Stimulated activated CD8-positive, alpha-beta memory T cell treated with anti-CD3 and anti-CD28 coated beads, Interleukin-12 subunit alpha, Interleukin-12 subunit beta, amount 100 ng/mL, for 1 hour (primary cell): Measurements from ENCODE around the gene NPNT.

Experiments
- DNase-seq: peaks from one replicate; pipeline ENCODE4 v3.0.0-alpha.2; 2020; ENCODE audit warnings: low read depth

Gene NPNT

GRCh38 chr4:105970371-105970770 lies 75.1 kb downstream of the NPNT start:
- DNase-seq: no peak

DNA sequence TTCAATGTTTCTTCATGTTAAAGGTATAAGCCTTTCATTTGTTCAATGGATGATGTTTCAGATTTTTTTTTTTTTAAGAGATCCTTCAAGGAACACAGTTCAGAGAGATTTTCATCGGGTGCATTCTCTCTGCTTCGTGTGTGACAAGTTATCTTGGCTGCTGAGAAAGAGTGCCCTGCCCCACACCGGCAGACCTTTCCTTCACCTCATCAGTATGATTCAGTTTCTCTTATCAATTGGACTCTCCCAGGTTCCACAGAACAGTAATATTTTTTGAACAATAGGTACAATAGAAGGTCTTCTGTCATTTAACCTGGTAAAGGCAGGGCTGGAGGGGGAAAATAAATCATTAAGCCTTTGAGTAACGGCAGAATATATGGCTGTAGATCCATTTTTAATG lies 75.8 kb downstream of the NPNT start:
- no peak for DNase-seq

- DNase-seq: no peak
These were observed 77.8 kb downstream of the NPNT start for GRCh38 chr4:105972946-105973621.

DNA sequence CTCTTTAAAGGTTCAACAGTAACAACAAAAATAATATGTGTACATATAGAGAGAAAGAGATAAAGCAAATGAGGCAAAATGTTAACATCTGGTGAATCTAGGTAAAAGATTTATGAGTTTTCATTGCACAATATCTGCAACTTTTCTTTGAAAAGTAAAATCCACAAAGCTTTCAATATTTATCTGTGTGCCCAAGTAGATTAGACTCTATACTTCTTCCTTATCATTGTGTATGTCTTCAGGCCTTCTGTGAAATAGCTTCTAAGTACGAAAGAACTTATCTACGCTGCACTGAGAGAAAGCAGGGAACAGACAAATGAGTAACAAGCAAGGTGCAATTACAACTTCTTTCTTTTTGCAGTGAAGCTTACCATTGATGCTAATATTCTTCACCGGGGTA lies 81.6 kb downstream of the NPNT start:
- no peak for DNase-seq

DNA sequence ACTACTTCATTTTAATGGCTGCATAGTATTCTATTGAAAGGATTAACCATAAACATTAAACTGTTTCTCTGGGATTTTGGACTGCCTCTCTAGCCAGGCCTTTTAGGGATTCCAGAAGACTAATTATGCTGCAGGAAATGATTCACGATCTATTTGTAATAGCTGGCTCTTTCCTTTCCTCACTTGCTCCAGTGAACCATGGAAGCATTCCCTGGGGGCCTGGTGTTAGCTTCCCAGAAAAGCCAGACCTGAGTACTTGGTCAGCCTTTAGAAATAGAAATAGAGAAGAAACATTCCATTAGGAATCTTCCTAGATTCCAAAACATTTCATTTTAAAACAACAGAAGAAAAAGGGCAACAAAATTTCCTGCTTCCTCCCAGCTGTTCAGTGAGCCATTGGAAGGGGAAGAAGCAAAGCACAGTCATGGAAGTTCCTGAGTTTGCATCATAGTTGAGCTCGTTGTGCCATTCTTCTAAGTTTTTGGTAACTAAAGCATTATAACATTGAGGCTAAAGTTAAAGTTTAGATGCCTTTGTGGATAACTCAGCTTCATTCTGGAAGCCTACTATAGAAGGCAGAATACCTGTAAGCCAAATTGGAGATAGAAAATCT lies 83.5 kb downstream of the NPNT start:
- DNase-seq: no peak

GRCh38 chr4:105979506-105979905 lies 84.2 kb downstream of the NPNT start:
- DNase-seq: no peak

GRCh38 chr4:105988671-105989070 lies 93.4 kb downstream of the NPNT start:
- no peak for DNase-seq

DNA sequence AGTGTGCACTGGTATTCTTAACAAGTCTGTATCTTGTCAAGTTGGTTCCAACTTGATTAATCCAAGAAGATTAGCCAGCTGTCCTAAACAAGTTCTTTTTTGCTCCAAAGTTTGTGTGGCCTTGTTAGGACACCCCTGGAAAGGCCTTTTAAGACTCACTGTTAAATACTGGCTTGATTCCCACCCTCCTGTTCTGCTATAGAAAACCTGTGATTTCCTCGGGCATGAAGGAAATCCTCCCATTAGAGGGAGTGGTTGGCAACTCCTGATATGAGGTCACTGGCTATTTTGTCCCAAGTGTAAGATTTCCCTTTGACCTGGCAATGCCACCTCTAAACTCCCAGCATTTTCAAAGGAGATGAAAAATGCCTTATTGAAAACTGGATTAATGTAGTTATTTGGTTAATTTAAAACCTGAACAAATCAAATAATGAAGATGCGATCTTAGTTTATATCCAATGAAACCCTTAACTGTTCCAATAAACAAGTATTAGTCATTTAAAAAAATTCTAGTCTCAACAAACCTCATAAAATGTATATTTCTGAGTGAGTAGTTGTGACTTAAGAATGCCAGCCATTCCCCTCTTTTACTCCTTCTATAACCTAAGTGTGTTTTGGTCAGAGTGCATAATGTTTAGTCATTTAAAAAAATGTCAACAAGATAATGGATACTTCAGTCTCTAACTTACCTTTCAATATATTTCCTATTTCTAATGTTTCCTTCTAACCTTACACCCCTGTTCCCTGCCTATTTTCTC lies 94.4 kb downstream of the NPNT start:
- no peak for DNase-seq

GRCh38 chr4:105990933-105991332 lies 95.7 kb downstream of the NPNT start:
- DNase-seq: no peak

- DNase-seq: no peak
These were observed 96.5 kb downstream of the NPNT start for GRCh38 chr4:105991726-105992125.

DNA sequence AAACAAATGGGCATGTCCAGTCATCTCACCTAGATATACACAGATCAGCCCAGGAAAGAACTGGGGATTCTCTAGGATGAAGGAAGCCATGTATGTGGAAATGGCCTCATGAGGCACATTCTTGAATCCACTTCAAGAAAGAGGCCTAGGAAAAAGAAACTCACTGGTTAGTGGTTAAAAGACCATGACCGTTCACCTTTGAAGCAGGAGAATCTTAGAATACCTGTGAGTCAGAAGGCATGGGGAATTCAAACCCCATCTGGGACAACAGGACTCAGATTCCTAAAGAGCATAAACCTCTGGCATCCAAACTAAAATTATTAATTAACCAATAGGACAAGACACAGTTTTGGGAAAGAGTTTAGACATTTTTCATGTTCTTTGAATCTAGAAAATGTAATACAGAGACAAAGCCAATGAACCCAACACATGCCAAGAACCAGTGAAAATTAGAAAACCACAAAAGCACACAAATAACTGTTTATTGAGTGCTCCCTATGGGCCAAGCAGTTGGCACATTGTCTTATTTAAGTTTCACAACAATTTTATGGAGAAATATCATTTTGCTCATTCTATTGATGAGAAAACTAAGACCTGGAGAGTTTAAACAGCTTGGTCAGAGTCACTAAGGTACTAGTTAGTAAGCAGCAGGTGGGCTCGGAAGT lies 97.5 kb downstream of the NPNT start:
- no peak for DNase-seq

DNA sequence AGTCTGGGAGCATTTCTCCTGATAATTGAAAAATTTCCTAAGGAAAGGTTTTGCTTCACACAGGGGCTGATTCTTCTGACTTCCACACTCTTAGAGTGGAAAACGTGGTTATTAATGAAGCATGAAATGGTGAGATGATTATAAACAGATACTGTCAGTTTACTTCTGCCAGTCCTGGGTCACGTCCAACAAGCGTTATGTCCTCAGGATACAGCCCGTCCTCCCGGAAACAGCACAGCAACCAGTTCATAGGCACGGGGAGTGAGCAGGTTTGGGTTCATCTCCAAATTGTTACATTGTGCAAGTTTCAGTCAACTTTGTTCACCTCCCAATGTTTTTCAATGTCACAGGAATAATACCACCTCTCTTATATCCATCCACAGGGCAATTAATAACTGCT lies 98.8 kb downstream of the NPNT start:
- DNase-seq: no peak

DNA sequence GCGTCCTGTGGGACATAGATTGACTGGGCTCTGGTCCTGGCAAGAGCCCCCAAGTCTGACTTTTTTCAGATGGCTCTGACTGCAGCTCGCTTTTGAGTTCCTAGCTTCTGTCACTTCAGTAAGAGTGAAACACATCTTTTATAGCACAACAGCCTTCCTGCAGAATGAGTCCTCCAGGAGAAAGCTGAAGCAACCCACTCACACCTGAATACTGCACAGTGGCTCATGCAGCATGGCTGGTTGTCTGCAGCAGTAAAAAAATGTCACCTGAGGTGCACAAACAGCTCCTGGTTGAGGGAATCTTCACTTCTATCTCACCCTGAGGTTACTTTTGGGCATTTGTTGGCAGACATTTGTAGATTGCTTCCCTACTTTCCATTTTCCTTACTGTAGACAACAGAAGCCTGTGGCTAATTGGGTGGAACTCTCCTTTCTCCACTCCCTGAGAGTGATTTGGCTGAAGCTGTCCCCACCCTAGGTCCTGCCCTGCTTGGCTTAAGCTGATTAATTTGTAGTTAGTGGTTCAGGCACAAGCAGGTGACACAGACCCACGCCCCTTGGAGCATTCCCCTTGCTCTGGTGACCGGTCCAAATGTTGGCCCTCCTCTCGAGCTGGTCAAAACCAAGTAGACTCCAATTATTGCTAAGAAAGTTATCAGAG lies 99.7 kb downstream of the NPNT start:
- no peak for DNase-seq

GRCh38 chr4:105996845-105997244 lies 101.6 kb downstream of the NPNT start:
- DNase-seq: no peak

DNA sequence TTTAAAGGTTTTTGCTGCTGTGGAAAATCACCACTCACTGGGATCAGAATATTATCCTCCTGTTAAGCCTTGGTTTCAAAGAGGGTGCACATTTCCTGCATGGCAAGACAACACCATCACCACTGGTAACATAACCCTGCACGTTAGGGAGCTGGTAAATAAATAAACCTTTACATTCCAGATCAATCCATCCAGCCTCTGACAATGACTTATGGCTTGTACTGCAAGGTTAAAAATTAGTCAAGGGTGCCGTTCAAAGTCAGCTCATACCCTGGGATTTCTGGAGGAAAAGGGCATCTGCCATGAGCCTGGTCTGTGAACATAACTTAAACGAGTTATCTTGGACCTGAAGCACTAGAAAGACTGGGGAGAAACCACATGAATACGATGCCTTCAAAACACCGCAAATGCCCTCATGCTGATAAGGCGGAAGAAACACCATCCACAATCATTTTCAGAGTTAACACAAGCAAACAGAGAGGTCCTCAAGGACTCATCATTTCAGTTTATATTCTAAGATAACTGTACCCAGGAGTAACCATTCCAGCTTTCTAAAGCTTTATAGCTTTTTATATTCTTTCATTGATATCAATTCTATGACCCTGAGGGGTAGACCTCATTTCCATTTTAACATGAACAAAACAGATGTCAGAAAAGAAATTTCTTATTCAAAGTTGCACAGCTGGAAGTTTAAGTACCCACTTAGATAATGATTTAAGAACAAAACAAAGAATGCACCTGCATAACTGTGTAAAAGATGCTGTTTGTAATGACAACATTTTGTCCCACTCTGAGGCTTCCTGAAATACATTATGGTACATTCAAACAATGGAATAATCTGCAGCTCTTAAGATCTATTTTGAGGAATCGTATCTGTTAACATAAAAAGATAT lies 103.1 kb downstream of the NPNT start:
- no peak for DNase-seq

DNA sequence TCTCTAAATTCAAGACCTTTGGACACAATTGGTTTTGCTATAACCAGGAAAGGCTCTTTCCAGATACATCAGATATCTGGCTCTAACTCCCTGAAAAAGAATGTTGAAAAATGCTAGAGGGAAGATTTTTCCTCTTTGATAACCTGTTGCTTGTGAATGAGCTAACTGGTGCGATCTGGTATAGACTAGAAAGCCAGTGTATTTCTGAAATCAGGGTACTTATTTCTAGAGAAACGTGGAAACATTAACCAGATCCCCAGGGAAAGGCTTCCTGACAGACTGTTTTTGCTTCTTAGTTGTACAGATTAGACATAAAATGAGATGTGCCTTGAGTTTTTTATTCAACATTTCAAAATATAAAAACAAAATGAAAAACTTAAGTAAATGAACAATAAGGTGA lies 107.7 kb downstream of the NPNT start:
- DNase-seq: no peak

- DNase-seq: no peak
These were observed 115.5 kb downstream of the NPNT start for GRCh38 chr4:106010761-106011160.

- no peak for DNase-seq
These were observed 116.1 kb downstream of the NPNT start for GRCh38 chr4:106011387-106011786.

DNA sequence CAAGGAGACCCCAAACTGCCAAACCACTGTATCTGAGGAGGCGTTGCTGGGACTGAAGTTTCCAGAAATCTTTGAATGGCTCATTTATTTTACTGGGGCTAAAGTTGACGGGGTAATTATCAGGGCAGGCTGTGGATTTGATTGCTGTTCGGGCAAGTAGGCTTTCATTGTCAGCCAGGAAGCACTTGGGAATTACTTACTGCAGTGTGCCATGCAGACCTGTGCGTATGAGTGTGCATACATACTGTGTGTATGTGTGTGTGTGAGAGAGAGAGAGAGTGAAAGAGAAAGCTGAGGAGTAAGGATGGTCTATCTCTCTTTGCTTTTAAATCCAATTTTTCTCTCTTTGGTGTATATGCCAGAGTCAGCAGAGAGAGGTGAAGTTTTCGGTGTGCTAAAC lies 122.7 kb downstream of the NPNT start:
- DNase-seq: no peak

GRCh38 chr4:106019771-106020170 lies 124.5 kb downstream of the NPNT start:
- no peak for DNase-seq
